Liver (tissue), 9 donors: ENCODE data around the gene SIGLEC6. TPM values are rescaled to one million over a fixed set of nuclear protein-coding genes. Genes with fewer than 3 reads are reported as not detected.
A peak's percentile ranks its signal among the peaks of the same experiment; 100 is the strongest.

ENCODE experiments used
- DNase-seq: peaks from one replicate; pipeline ENCODE4 v3.0.0-alpha.2; 2017; ENCODE audit warnings: low spot score
- H3K27ac ChIP-seq, 2 donors: one replicate each; pipeline ENCODE4 v1.7.0; 2013; ENCODE audit warnings: inconsistent platforms in 2 of 2, low read length in 2 of 2, control low read depth in 1 of 2, low read depth in 1 of 2, mild to moderate bottlenecking in 1 of 2
- H3K27me3 ChIP-seq, 4 donors: one replicate each; pipeline versions ENCODE4 v1.6.1 to v1.7.0; 2013; ENCODE audit warnings: low read length in 3 of 4, inconsistent platforms in 1 of 4, mild to moderate bottlenecking in 1 of 4, moderate library complexity in 1 of 4; ENCODE audit not compliant: control insufficient read depth in 4 of 4, insufficient read depth in 4 of 4
- H3K36me3 ChIP-seq, 4 donors: one replicate each; pipeline versions ENCODE4 v1.6.1 to v1.7.0; 2013; ENCODE audit warnings: low read length in 3 of 4, mild to moderate bottlenecking in 3 of 4, low read depth in 1 of 4, moderate library complexity in 1 of 4; ENCODE audit not compliant: control insufficient read depth in 4 of 4, insufficient read depth in 3 of 4
- H3K4me1 ChIP-seq, 4 donors: one replicate each; pipeline versions ENCODE4 v1.6.1 to v1.7.0; 2013; ENCODE audit warnings: low read length in 3 of 4, mild to moderate bottlenecking in 3 of 4, moderate library complexity in 1 of 4; ENCODE audit not compliant: control insufficient read depth in 4 of 4, insufficient read depth in 4 of 4
- H3K4me3 ChIP-seq, 3 donors: one replicate each; pipeline versions ENCODE4 v1.6.1 to v1.7.0; 2013; ENCODE audit warnings: low read length in 3 of 3, control low read depth in 1 of 3, low read depth in 1 of 3, mild to moderate bottlenecking in 1 of 3
- H3K9ac ChIP-seq, 2 donors: one replicate each; pipeline ENCODE4 v1.7.0; 2013; ENCODE audit warnings: low read length in 2 of 2, mild to moderate bottlenecking in 2 of 2, moderate library complexity in 2 of 2, control low read depth in 1 of 2, low read depth in 1 of 2
- H3K9me3 ChIP-seq, 4 donors: one replicate each; pipeline versions ENCODE4 v1.6.1 to v1.7.0; 2013; ENCODE audit warnings: low read length in 3 of 4; ENCODE audit not compliant: control insufficient read depth in 4 of 4
- ATF3 ChIP-seq: IDR thresholded peaks from 2 replicates; pipeline ENCODE4 v1.6.1; 2016; ENCODE audit warnings: antibody characterized with exemption
- FOXA1 ChIP-seq: IDR thresholded peaks from 2 replicates; pipeline ENCODE4 v1.6.1; 2016; ENCODE audit warnings: antibody characterized with exemption
- FOXA2 ChIP-seq: IDR thresholded peaks from 2 replicates; pipeline ENCODE4 v1.6.1; 2016; ENCODE audit warnings: antibody characterized with exemption
- GABPA ChIP-seq, 2 donors: IDR thresholded peaks in 1 of 2; conservative IDR thresholded peaks in 1 of 2; 2 replicates each; pipeline ENCODE4 v1.6.1; 2016; ENCODE audit warnings: antibody characterized with exemption in 2 of 2, mild to moderate bottlenecking in 1 of 2, moderate library complexity in 1 of 2
- HNF4A ChIP-seq, 2 donors: conservative IDR thresholded peaks; 2 replicates each; pipeline ENCODE4 v1.6.1; 2016; ENCODE audit warnings: antibody characterized with exemption in 2 of 2, mild to moderate bottlenecking in 2 of 2
- HNF4G ChIP-seq: IDR thresholded peaks from 2 replicates; pipeline ENCODE4 v1.6.1; 2016; ENCODE audit warnings: antibody characterized with exemption
- JUND ChIP-seq, 2 donors: IDR thresholded peaks; 2 replicates each; pipeline ENCODE4 v1.6.1; 2016; ENCODE audit warnings: antibody characterized with exemption in 2 of 2
- MAX ChIP-seq: IDR thresholded peaks from 2 replicates; pipeline ENCODE4 v1.6.1; 2016; ENCODE audit warnings: antibody characterized with exemption
- NR2F2 ChIP-seq: IDR thresholded peaks from 2 replicates; pipeline ENCODE4 v1.6.1; 2016; ENCODE audit warnings: antibody characterized with exemption
- REST ChIP-seq: IDR thresholded peaks from 2 replicates; pipeline ENCODE4 v1.6.1; 2016; ENCODE audit warnings: antibody characterized with exemption, mild to moderate bottlenecking
- RXRA ChIP-seq, 2 donors: IDR thresholded peaks; 2 replicates each; pipeline ENCODE4 v1.6.1; 2017 to 2018; ENCODE audit warnings: antibody characterized with exemption in 2 of 2, mild to moderate bottlenecking in 1 of 2
- TAF1 ChIP-seq: conservative IDR thresholded peaks from 2 replicates; pipeline ENCODE4 v1.6.1; 2016; ENCODE audit warnings: antibody characterized with exemption, mild to moderate bottlenecking
- YY1 ChIP-seq: IDR thresholded peaks from 2 replicates; pipeline ENCODE4 v1.6.1; 2016; ENCODE audit warnings: antibody characterized with exemption, mild to moderate bottlenecking
- ZBTB33 ChIP-seq: IDR thresholded peaks from 2 replicates; pipeline ENCODE4 v1.6.1; 2016; ENCODE audit warnings: antibody characterized with exemption
- WGBS: extraction: QIAGEN DNeasy Blood & Tissue Kit; methylation state at CpG from one replicate; pipeline ENCODE4 v1.1.7; 2013; 5-methylcytosine and 5-hydroxymethylcytosine counted together
- polyA plus RNA-seq, 2 donors: library from polyadenylated mRNA; stranded (reverse) in 1 of 2; unstranded in 1 of 2; fragments of 200-250 nt in 1 of 2; fragments of >200 nt in 1 of 2; fragmentation: Nextera tagmentation in 1 of 2; extraction: Ambion mirVana in 1 of 2; gene quantifications; one replicate each; pipeline versions ENCODE4 v1.2.1 to v1.2.3, GENCODE V29; 2013 to 2015
- total RNA-seq, 2 donors: library from RNA; depleted of rRNA; stranded (reverse); fragments of >200 nt; gene quantifications; one replicate each; pipeline ENCODE4 v1.2.3, GENCODE V29; 2014
- donor health status: healthy.
- donor health status: healthy.
- donor health status: healthy.
- donor health status: healthy.
- donor health status: healthy.

The SIGLEC6 gene
- total and polyA plus RNA-seq, 4 donors, result 0.08 to 0.47 (median 0.08) TPM; not detected in 1

- no peaks in the 10 kb centered on the region for H3K9me3 ChIP-seq
- TF ChIP-seq HNF4G (no peak), NR2F2 (no peak), RXRA (IDR thresholded peaks at IDR 0.05) (no peak), TAF1 (no peak), FOXA1 (no peak), REST (no peak), ATF3 (no peak), YY1 (no peak), FOXA2 (no peak), ZBTB33 (no peak), MAX (no peak)
- no peak overlapping the region for H3K9ac ChIP-seq
- H3K27me3 ChIP-seq, result peaks cover 0 to 4% (median 0%) of the 10 kb centered on the region in 4 donors
- DNase-seq, result peak; percentile 71
- no peaks in the 10 kb centered on the region for H3K4me1 ChIP-seq
- WGBS, result 47% methylated on average over 10 of the region's 10 CpGs
- H3K27ac ChIP-seq, result no peak overlapping the region
- H3K36me3 ChIP-seq, result no peaks in the 10 kb centered on the region
- no peak overlapping the region for H3K4me3 ChIP-seq
These were observed 15.4 kb upstream of the SIGLEC6 start for GRCh38 chr19:51546650-51547396.

- no peak overlapping the region for H3K27ac ChIP-seq
- no peak for TF ChIP-seq TAF1
- TF ChIP-seq FOXA1, result no peak
- no peak for TF ChIP-seq ATF3
- no peak for TF ChIP-seq HNF4G
- no peak for TF ChIP-seq NR2F2
- no peak for TF ChIP-seq MAX
- no peak for TF ChIP-seq ZBTB33
- TF ChIP-seq JUND (IDR thresholded peaks at IDR 0.05), result no peak
- no peak for TF ChIP-seq GABPA (IDR thresholded peaks at IDR 0.05 in 1 of 2, conservative IDR thresholded peaks at IDR 0.05 in 1 of 2)
- no peak for TF ChIP-seq RXRA (IDR thresholded peaks at IDR 0.05)
- TF ChIP-seq YY1, result no peak
- TF ChIP-seq HNF4A (conservative IDR thresholded peaks at IDR 0.05), result no peak
- no peaks in the 10 kb centered on the region for H3K4me1 ChIP-seq
- H3K9ac ChIP-seq, result no peak overlapping the region
- H3K27me3 ChIP-seq, result peaks cover 0 to 4% (median 0%) of the 10 kb centered on the region in 4 donors
- no peaks in the 10 kb centered on the region for H3K9me3 ChIP-seq
- peak; percentile 51 for DNase-seq
- H3K36me3 ChIP-seq, result no peaks in the 10 kb centered on the region
- WGBS, result 59% methylated on average over 5 of the region's 5 CpGs
- H3K4me3 ChIP-seq, result no peak overlapping the region
These were observed 14.7 kb upstream of the SIGLEC6 start for GRCh38 chr19:51546107-51546649.
